SK-N-SH treated with all-trans-retinoic acid at 6 μM for 48 hours (cell line): ENCODE results near the gene RNF40.

ENCODE experiments used
- ARNTL ChIP-seq: fragments of 450-650 bp; formaldehyde crosslinking; IDR thresholded peaks from 2 replicates; pipeline ENCODE4 v1.5.0; 2020; ENCODE audit warnings: low read depth, mild to moderate bottlenecking, moderate library complexity, borderline replicate concordance
- CREB5 ChIP-seq: fragments of 250-450 bp; sonication (Bioruptor Pico); IDR thresholded peaks from 2 replicates; pipeline ENCODE4 v1.5.1; 2020; ENCODE audit warnings: low read depth, mild to moderate bottlenecking, moderate library complexity
- ESRRG ChIP-seq: fragments of 250-450 bp; sonication (Bioruptor Pico); IDR thresholded peaks from 2 replicates; pipeline ENCODE4 v1.6.1; 2021; ENCODE audit warnings: mild to moderate bottlenecking
- GLIS3 ChIP-seq: fragments of 250-450 bp; sonication (Bioruptor Pico); IDR thresholded peaks from 2 replicates; pipeline ENCODE4 v1.5.0; 2020; ENCODE audit warnings: mild to moderate bottlenecking, moderate library complexity
- ISL1 ChIP-seq: fragments of 250-450 bp; sonication (Bioruptor Pico); IDR thresholded peaks from 2 replicates; pipeline ENCODE4 v2.1.2; 2022; ENCODE audit warnings: mild to moderate bottlenecking, moderate library complexity
- OSR1 ChIP-seq: fragments of 250-450 bp; sonication (Bioruptor Pico); IDR thresholded peaks from 2 replicates; pipeline ENCODE4 v1.8.0; 2022; ENCODE audit warnings: moderate library complexity, mild to moderate bottlenecking, inconsistent platforms
- PATZ1 ChIP-seq: fragments of 250-450 bp; sonication (Bioruptor Pico); IDR thresholded peaks from 2 replicates; pipeline ENCODE4 v1.8.0; 2020; ENCODE audit warnings: mild to moderate bottlenecking, moderate library complexity, borderline replicate concordance
- POU6F1 ChIP-seq: fragments of 250-450 bp; sonication (Bioruptor Pico); IDR thresholded peaks from 2 replicates; pipeline ENCODE4 v1.8.0; 2021; ENCODE audit warnings: low read depth, mild to moderate bottlenecking, moderate library complexity, borderline replicate concordance
- PPARA ChIP-seq: fragments of 250-450 bp; sonication (Bioruptor Pico); IDR thresholded peaks from 2 replicates; pipeline ENCODE4 v1.5.0; 2020; ENCODE audit warnings: mild to moderate bottlenecking, borderline replicate concordance
- SNAI2 ChIP-seq: fragments of 250-450 bp; sonication (Bioruptor Pico); IDR thresholded peaks from 2 replicates; pipeline ENCODE4 v1.5.0; 2020; ENCODE audit warnings: mild to moderate bottlenecking, moderate library complexity
- TOX ChIP-seq: fragments of 250-450 bp; sonication (Bioruptor Pico); IDR thresholded peaks from 2 replicates; pipeline ENCODE4 v1.8.0; 2021; ENCODE audit warnings: mild to moderate bottlenecking, moderate library complexity, borderline replicate concordance
- ZFP3 ChIP-seq: fragments of 250-450 bp; sonication (Bioruptor Pico); IDR thresholded peaks from 2 replicates; pipeline ENCODE4 v1.5.0; 2020; ENCODE audit warnings: mild to moderate bottlenecking, moderate library complexity
- ZNF70 ChIP-seq: fragments of 450-650 bp; formaldehyde crosslinking; IDR thresholded peaks from 2 replicates; pipeline ENCODE4 v1.5.0; 2020; ENCODE audit warnings: mild to moderate bottlenecking, moderate library complexity

GRCh38 chr16:30720694-30721093 lies 41.4 kb upstream of the RNF40 start:
- TF ChIP-seq PATZ1 (no peak), ZFP3 (CRISPR knock-in tag) (no peak), ESRRG (CRISPR knock-in tag) (no peak), CREB5 (CRISPR knock-in tag) (no peak), ZNF70 (CRISPR knock-in tag) (no peak), OSR1 (CRISPR knock-in tag) (no peak), GLIS3 (CRISPR knock-in tag) (no peak), SNAI2 (CRISPR knock-in tag) (no peak), PPARA (CRISPR knock-in tag) (no peak), ISL1 (CRISPR knock-in tag) (no peak), POU6F1 (no peak), ARNTL (CRISPR knock-in tag) (no peak), TOX (no peak)
